GM19240 (cell line): Measurements from ENCODE around the gene PBX4.

Source experiments
- DNase-seq: peaks from one replicate; pipeline ENCODE4 v3.0.0; 2011; ENCODE audit warnings: low spot score; ENCODE audit not compliant: insufficient read length

Gene PBX4

DNA sequence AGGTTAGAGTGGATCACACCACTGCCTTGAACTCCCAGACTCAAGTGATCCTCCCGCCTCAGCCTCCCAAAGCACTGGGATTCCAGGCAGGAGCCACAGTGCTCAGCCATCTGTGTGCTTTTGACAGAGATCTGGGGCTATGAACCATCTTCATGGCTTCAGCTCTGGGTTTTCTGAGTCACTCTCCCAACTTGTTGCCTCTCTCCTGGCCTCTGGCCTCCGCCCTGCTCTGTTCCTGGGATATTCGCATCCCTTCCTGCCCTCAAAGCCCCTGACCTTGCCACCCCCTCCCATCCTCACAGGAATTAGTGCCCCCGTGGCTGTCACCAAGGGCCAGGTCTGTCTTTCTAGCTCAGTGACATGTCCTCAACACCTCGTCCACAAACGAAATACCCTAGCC lies 30.7 kb upstream of the PBX4 start:
- DNase-seq: no peak

DNA sequence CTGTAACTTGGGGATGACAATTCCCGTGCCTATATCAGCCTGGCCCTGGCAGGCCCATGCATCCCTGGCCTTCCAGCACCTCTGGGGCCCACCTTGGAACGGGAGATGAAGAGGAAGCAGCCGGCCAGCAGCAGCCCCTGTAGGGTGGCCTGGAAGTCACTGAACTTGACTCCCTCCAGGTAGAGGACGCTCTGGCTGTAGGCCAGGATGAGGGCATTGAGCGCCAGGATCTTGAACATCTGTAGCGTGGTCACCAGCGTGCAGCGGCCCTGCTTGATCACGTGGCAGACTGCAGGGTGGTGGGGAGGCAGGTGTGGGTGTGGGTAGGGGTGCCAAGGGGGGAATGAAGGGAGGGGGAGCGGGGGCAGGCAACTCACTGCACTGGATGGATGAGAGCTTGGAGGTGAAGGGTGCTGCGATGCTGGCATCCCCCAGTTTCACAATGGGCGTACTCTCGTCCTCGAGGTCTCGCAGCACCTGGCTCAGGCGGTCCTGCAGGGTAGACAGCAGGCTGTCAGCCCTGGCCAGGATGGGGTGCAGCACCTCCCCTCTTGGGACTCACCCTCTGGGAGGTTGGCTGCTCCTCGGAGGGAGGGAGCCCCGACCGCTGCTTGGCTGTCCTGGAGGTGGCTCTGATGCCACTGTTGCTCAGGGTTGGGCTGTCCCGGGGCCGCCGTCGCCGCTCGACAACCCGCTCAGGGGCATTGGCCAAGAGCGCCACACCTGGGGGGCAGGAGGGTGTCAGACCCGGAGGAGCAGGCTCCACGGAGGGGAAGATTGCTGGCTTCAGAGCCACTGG lies 28.7 kb upstream of the PBX4 start:
- DNase-seq: no peak

- no peak for DNase-seq
Measured at GRCh38 chr19:19645233-19645870, 26.9 kb upstream of the PBX4 start.

DNA sequence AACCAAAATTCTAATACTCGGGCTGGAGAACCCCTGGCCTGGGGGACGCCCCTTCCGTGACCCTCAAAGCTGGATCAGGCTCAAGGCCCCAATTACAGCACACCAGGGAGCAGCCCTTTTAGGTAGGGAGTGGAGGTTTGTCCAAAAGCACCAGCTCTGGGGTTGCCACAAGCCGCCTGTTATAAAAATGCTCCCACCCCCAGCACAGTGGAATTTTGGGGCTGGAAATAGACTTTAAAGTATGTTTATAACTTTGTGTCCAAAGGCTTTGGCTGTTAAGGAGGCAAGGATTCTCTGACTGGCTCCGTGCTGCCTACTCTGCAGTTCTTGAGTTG lies 25.5 kb upstream of the PBX4 start:
- no peak for DNase-seq

GRCh38 chr19:19643158-19644053 lies 24.9 kb upstream of the PBX4 start, which contains the start of gene GMIP:
Gene GMIP (minus strand): TSS chr19:19643657. CDS start chr19:19643529, 128 bp downstream.
- DNase-seq: peak; percentile 99

- peak; percentile 84 for DNase-seq
Measured at GRCh38 chr19:19642506-19643157, 24.1 kb upstream of the PBX4 start.

DNA sequence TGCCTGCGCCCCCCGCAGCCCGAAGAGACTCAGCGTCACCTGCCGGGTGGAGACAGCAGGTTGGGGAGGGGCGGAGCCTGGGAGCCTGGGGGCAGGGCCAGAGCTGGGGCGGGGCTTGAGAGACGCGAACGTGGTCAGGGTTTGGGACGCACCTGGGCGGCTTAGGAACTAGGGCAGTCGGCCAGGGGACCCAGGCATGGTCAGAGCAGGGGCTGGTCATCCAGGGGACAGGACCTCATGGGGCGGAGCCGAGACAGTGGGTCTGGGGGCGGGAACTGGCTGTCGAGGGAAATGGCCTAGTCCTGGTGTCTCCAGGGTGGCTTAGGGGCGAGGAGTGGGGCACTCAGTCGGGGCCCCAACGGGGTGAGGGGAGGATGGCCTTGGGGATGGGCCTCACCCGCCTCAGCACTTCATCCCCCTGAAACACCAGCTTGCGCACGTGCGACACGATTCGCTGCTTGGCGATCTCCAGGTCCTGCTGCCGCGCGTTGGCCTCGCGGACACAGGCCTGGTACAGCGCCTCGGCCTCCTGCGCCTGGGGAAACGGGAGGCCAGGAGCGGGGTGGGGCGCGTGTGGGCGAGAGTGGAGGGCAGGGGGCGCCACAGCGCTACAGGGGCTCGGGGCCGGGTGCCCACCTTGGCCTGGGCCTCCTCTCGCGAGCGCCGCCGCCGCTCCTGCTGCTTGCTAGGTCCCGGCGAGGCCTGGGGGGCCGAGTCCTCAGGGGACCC lies 19.2 kb upstream of the PBX4 start:
- DNase-seq: no peak

GRCh38 chr19:19637186-19637522 lies 18.7 kb upstream of the PBX4 start:
- no peak for DNase-seq

GRCh38 chr19:19636573-19637185 lies 18.2 kb upstream of the PBX4 start:
- DNase-seq: no peak

- no peak for DNase-seq
Measured at GRCh38 chr19:19635313-19635702, 16.8 kb upstream of the PBX4 start.

GRCh38 chr19:19634516-19635312 lies 16.2 kb upstream of the PBX4 start:
- no peak for DNase-seq

DNA sequence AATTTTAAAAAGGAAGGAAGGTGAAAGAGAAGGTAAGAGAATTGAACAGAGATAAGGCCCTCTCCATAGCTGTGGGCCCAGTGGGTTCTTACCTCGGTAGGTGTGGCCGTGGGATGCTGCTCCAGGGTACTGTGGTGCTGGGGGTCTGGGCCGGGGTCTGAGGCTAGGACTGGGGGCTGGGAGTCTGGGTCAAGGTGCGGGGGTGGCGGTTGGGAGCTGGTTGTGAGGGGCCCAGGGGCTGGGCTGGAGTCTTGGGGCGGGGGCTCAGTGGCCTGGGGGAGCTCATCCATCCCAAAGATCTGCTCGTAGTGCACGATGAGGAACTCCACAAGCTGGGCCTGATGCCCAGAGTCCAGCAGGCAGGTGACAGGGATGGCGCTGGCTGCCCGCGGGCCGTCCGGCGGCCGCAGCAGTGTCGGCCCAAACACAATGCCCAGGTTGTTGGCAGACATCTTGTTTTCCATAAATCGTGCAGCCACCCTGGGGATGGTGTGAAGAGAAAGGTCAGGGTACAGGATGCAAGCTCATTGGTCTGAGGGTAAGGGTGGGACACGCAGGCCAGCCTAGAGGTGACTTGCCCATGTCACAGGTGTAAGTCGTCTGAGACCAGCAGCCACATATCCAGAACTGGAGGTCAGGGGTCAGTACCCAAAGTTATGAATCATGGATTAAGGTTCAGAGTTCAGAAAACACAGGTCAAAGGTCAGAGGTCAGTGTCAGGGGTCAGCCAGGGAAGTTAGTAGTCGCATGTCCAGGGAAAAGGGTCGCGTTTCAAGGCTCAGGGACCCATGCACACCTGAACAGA lies 15.4 kb upstream of the PBX4 start:
- no peak for DNase-seq

GRCh38 chr19:19632661-19633060 lies 14.2 kb upstream of the PBX4 start:
- no peak for DNase-seq

- DNase-seq: no peak
Measured at GRCh38 chr19:19631346-19631745, 12.9 kb upstream of the PBX4 start.

DNA sequence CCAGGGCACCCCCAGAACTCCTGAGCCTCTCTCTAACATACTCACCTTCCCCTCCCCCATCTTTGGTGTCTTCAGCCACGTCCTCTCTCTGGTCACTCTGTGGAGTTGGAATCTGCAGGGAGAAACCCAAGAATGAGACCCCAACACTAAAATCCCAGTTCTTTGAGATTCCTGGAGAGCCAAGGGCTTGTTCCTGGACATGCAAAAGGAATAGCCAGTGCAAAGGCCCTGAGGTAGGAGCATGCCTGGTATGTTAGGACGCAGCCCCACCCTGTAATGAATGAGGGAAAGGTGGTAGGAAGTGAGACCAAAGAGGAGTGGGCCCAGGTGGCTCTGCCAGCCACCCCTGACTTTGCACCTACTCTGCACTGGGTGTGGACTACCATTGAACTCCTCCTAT lies 11.9 kb upstream of the PBX4 start:
- no peak for DNase-seq

DNA sequence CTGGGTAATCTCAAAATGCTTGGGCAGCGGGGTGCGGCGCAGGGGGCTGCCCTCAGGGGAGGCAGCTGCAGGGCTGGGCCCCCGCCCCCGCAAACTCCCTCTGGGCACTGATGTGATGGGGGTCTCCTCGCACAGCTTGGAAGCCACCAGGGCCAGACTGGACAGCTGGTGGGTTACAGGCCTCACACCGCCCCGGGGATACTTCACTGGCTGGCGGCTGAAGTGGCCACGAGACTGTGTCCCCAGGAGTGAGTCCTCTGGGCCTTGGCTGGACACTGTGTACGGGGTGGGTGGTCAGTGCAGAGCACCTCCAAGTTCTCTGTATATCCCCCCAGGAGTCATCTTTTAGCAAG lies 11.6 kb upstream of the PBX4 start:
- no peak for DNase-seq

DNA sequence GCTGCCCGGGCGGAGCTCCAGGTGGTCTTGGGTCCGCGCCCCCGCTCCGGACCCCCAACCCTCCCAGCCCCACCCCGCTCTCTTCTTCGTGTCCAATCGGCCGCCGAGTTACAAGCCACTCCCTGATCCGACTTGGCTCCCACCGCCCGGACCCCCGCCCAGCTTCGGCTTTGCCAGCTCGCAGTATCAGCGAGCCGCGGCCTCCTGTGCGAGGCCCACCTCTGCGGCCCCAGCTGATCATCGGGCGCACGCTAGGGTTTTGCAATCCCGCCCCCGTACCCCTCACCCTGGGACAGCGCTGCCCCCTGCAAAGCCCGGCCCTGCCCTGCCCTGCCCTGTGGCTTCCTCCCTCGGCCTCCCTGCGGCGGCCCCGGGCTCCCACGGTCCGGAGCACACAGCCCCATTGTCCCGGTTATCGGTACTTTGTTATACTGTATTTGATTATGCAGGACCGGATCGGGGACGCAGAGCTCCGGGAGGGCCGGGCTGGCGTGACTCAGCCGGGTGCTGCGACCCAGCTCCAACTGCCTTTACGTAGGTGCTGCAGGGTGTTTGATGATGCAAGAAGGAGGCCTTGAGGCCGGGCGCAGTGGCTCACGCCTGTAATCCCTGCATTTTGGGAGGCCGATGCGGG lies 10.1 kb upstream of the PBX4 start:
- DNase-seq: no peak

DNA sequence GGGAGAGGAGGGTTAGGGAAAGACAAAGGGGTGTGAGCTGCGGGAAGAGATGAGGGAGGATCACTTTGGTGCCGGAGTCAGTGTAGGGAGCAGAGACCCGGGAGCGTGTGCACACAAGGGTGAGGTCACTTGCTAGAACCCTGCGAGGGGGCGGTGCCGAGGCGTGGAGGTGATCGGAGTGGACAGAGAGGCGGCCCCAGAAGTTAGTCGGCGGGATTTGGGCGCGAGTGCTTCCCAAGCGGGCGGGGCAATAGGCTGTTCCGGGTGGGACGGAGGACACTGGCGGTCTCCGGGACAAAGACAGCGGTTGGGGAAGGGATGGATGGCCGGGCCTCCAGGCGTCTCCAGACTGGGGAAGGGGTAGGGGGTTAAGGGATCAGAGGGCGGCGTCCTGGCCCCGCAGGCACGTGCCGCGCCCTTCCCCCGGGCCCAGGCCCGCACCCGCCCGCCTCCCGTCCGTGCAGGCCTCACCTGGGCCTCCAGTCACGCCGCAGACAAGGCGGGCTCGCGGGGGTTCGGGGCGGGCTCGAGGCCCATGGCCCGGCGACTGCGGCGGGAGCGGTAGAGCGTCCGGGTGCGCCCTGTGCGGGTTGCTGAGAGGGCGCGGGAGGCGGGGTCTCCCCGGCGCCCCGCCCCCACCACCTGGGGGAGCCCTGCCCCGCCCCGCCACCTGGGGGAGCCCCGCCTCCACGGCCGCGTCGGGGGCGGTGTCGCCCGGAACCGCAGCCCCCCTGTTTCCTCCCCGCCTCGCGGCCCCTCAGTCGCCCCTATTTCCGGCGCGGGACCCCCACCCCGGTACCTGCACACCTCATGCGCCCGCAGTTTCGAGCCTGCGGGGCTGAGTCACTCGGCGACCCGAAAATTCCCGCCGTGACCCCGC lies 9.4 kb upstream of the PBX4 start, which contains the start of gene LPAR2:
Gene LPAR2 (minus strand): TSS at position 600 of the 880 bp plus-strand sequence. CDS start 945 bp downstream, outside the sequence.
- DNase-seq: peak; percentile 80
